H9 (cell line): ENCODE results near the gene FHIT. TPM values are rescaled to one million over a fixed set of nuclear protein-coding genes. Genes with fewer than 3 reads are reported as not detected.

Experiments
- DNase-seq: peaks from one replicate; pipeline ENCODE4 v3.0.0-alpha.2; 2017
- H2AFZ ChIP-seq: one replicate; pipeline ENCODE4 v1.6.1; 2013; ENCODE audit warnings: mild to moderate bottlenecking, low read length, control low read depth, moderate library complexity
- H2AK5ac ChIP-seq: 2 replicates; pipeline ENCODE4 v1.6.1; 2013; ENCODE audit warnings: low read length, control low read depth, mixed read lengths; ENCODE audit not compliant: insufficient read length
- H2BK120ac ChIP-seq: one replicate; pipeline ENCODE4 v1.6.1; 2013; ENCODE audit warnings: low read depth, mild to moderate bottlenecking, low read length, control low read depth, inconsistent platforms; ENCODE audit not compliant: poor library complexity, severe bottlenecking
- H2BK12ac ChIP-seq: 2 replicates; pipeline ENCODE4 v1.6.1; 2013; ENCODE audit warnings: low read length, control low read depth, mixed read lengths, low read depth; ENCODE audit not compliant: insufficient read length
- H2BK15ac ChIP-seq: 2 replicates; pipeline ENCODE4 v1.6.1; 2013; ENCODE audit warnings: low read depth, low read length, control low read depth
- H2BK20ac ChIP-seq: one replicate; pipeline ENCODE4 v1.6.1; 2013; ENCODE audit warnings: low read depth, mild to moderate bottlenecking, low read length, control low read depth, inconsistent platforms; ENCODE audit not compliant: poor library complexity, severe bottlenecking
- H2BK5ac ChIP-seq: 2 replicates; pipeline ENCODE4 v1.6.1; 2013; ENCODE audit warnings: low read length, control low read depth, mixed read lengths; ENCODE audit not compliant: insufficient read length
- H3K14ac ChIP-seq: 2 replicates; pipeline ENCODE4 v1.6.1; 2013; ENCODE audit warnings: low read length, control low read depth; ENCODE audit not compliant: insufficient read depth
- H3K18ac ChIP-seq: 2 replicates; pipeline ENCODE4 v1.6.1; 2013; ENCODE audit warnings: low read depth, mild to moderate bottlenecking, mixed read lengths, low read length, control low read depth; ENCODE audit not compliant: insufficient read length
- H3K23ac ChIP-seq: 2 replicates; pipeline ENCODE4 v1.6.1; 2013; ENCODE audit warnings: low read length, control low read depth, mixed read lengths, low read depth; ENCODE audit not compliant: insufficient read length
- H3K23me2 ChIP-seq: 2 replicates; pipeline ENCODE4 v1.6.1; 2013; ENCODE audit warnings: low read depth, mild to moderate bottlenecking, mixed read lengths, low read length, control low read depth; ENCODE audit not compliant: insufficient read length, poor library complexity, severe bottlenecking
- H3K27ac ChIP-seq: 2 replicates; pipeline ENCODE4 v1.5.1; 2013; ENCODE audit warnings: low read length, control low read depth, mixed read lengths, low read depth; ENCODE audit not compliant: insufficient read length
- H3K27me3 ChIP-seq: 2 replicates; pipeline ENCODE4 v1.6.1; 2013; ENCODE audit warnings: low read length, control low read depth, inconsistent platforms; ENCODE audit not compliant: insufficient read depth
- H3K4ac ChIP-seq: 2 replicates; pipeline ENCODE4 v1.6.1; 2013; ENCODE audit warnings: low read depth, mild to moderate bottlenecking, control low read depth, inconsistent platforms, low read length, moderate library complexity
- H3K4me1 ChIP-seq: 2 replicates; pipeline ENCODE4 v1.6.1; 2013; ENCODE audit warnings: low read length, control low read depth, inconsistent platforms; ENCODE audit not compliant: insufficient read depth
- H3K4me2 ChIP-seq: 2 replicates; pipeline ENCODE4 v1.6.1; 2013; ENCODE audit warnings: low read length, control low read depth, mixed read lengths; ENCODE audit not compliant: insufficient read length, insufficient read depth
- H3K56ac ChIP-seq: 2 replicates; pipeline ENCODE4 v1.6.1; 2013; ENCODE audit warnings: low read depth, mild to moderate bottlenecking, mixed read lengths, low read length, control low read depth; ENCODE audit not compliant: insufficient read length
- H3K79me1 ChIP-seq: 2 replicates; pipeline ENCODE4 v1.6.1; 2013; ENCODE audit warnings: low read depth, mild to moderate bottlenecking, moderate library complexity, low read length, control low read depth, inconsistent platforms; ENCODE audit not compliant: insufficient read depth, poor library complexity, severe bottlenecking
- H3K79me2 ChIP-seq: 2 replicates; pipeline ENCODE4 v1.6.1; 2013; ENCODE audit warnings: low read length, control low read depth, inconsistent platforms; ENCODE audit not compliant: insufficient read depth
- H3K9ac ChIP-seq: 2 replicates; pipeline ENCODE4 v1.6.1; 2013; ENCODE audit warnings: low read length, control low read depth, mixed read lengths; ENCODE audit not compliant: insufficient read length; ENCODE audit errors: extremely low read depth
- H3K9me3 ChIP-seq: one replicate; pipeline ENCODE4 v1.6.1; 2013; ENCODE audit warnings: low read depth, low read length, inconsistent platforms; ENCODE audit not compliant: control insufficient read depth
- H3T11ph ChIP-seq: one replicate; pipeline ENCODE4 v1.6.1; 2013; ENCODE audit warnings: mild to moderate bottlenecking, low read length, control low read depth, inconsistent platforms
- H4K20me1 ChIP-seq: one replicate; pipeline ENCODE4 v1.6.1; 2013; ENCODE audit not compliant: control insufficient read depth, insufficient read length, insufficient read depth
- H4K5ac ChIP-seq: 2 replicates; pipeline ENCODE4 v1.6.1; 2013; ENCODE audit warnings: low read depth, mild to moderate bottlenecking, mixed read lengths, low read length, control low read depth; ENCODE audit not compliant: insufficient read length
- H4K8ac ChIP-seq: replicated peaks from 2 replicates; pipeline ENCODE4 v1.6.1; 2013; ENCODE audit warnings: low read length, control low read depth, mixed read lengths, low read depth; ENCODE audit not compliant: insufficient read length
- H4K91ac ChIP-seq: 2 replicates; pipeline ENCODE4 v1.6.1; 2013; ENCODE audit warnings: low read depth, mild to moderate bottlenecking, moderate library complexity, mixed read lengths, low read length, control low read depth; ENCODE audit not compliant: insufficient read length
- H3K27ac Mint-ChIP-seq, 3 experiments: 2 replicates in 2 of 3; 3 replicates in 1 of 3; pipeline ENCODE4 v1.8.0; 2020 to 2021; ENCODE audit warnings: mixed read lengths in 3 of 3, mild to moderate bottlenecking in 1 of 3, moderate library complexity in 1 of 3
- H3K27me3 Mint-ChIP-seq: 2 replicates; pipeline ENCODE4 v1.8.0; 2021; ENCODE audit warnings: low read depth, mild to moderate bottlenecking, moderate library complexity, mixed read lengths
- H3K36me3 Mint-ChIP-seq, 3 experiments: 2 replicates in 2 of 3; 3 replicates in 1 of 3; pipeline ENCODE4 v1.8.0; 2020 to 2021; ENCODE audit warnings: low read depth in 3 of 3, mixed read lengths in 3 of 3; ENCODE audit not compliant: insufficient read depth in 1 of 3
- H3K4me1 Mint-ChIP-seq, 2 experiments: 2 replicates each; pipeline ENCODE4 v1.8.0; 2020; ENCODE audit warnings: mixed read lengths in 2 of 2
- H3K4me3 Mint-ChIP-seq, 2 experiments: 2 replicates in 1 of 2; 3 replicates in 1 of 2; pipeline ENCODE4 v1.8.0; 2020 to 2021; ENCODE audit warnings: mild to moderate bottlenecking in 2 of 2, mixed read lengths in 2 of 2, moderate library complexity in 1 of 2
- H3K9me3 Mint-ChIP-seq, 2 experiments: 2 replicates in 1 of 2; 3 replicates in 1 of 2; pipeline ENCODE4 v1.8.0; 2020; ENCODE audit warnings: mild to moderate bottlenecking in 2 of 2, mixed read lengths in 2 of 2, moderate library complexity in 1 of 2
- WGBS: extraction: QIAGEN DNeasy Blood & Tissue Kit; methylation state at CpG from one replicate; pipeline ENCODE4 v1.1.7; 2013; ENCODE audit warnings: missing lambda C conversion rate, low lambda C conversion rate, mixed read lengths; ENCODE audit not compliant: insufficient read length; ENCODE audit errors: extremely low coverage; 5-methylcytosine and 5-hydroxymethylcytosine counted together
- total RNA-seq: library from RNA; stranded (reverse); gene quantifications from 2 replicates; pipeline ENCODE4 v1.2.1, GENCODE V29; 2021
- TF ChIP-seq, protein P1 (sequence below): fragments of 200-600 bp; sonication (generic); conservative IDR thresholded peaks from 3 replicates; pipeline ENCODE4 v1.8.0; 2021; ENCODE audit warnings: antibody characterized with exemption, mild to moderate bottlenecking

Gene FHIT
- total RNA-seq, 1 experiment from 2014 or later, result 3.0 TPM

DNA sequence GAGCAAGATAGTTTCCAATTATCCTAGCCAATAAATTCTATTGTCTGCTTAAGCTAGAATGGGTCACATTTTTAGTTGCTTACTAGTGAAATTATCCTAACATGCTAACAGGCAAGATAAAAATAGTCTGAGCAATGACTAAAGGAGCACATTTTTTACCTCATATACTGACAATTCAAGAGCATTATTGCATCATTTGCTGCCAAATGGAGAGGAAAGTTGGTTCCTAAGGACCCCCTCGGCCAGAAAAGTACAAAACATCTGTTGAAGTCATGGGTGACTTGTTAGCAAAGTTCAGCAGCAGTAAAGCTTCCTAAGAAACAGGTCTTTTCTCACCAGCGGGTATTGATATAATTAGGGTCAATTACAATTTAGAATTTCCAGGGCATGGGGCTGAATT lies 1001.0 kb downstream of the FHIT start:
- Histone ChIP-seq H3K23me2 (no peaks in the 10 kb centered on the region), H4K8ac (no peak overlapping the region), H3K4me1 (no peaks in the 10 kb centered on the region), H3T11ph (no peak overlapping the region), H3K23ac (no peak overlapping the region), H2BK15ac (no peak overlapping the region), H3K14ac (no peak overlapping the region), H2BK5ac (no peak overlapping the region), H3K18ac (no peak overlapping the region), H2BK120ac (no peak overlapping the region), H3K79me2 (no peaks in the 10 kb centered on the region), H3K9me3 (no peaks in the 10 kb centered on the region), H3K27ac (no peak overlapping the region), H4K5ac (no peak overlapping the region), H3K27me3 (no peaks in the 10 kb centered on the region), H2BK20ac (no peak overlapping the region), H3K79me1 (no peaks in the 10 kb centered on the region), H3K4me2 (no peak overlapping the region), H4K20me1 (no peaks in the 10 kb centered on the region), H2AK5ac (no peak overlapping the region), H3K4ac (no peak overlapping the region), H4K91ac (no peak overlapping the region), H3K56ac (no peak overlapping the region), H2BK12ac (no peak overlapping the region), H3K9ac (no peak overlapping the region), H2AFZ (no peak overlapping the region)
- no peak for DNase-seq
- peaks cover 0 to 6% (median 6%) of the 10 kb centered on the region in 3 experiments; a peak in 3 of 7 replicates for H3K36me3 Mint-ChIP-seq
- no peaks in the 10 kb centered on the region for H3K4me1 Mint-ChIP-seq
- TF ChIP-seq, protein P1, sequence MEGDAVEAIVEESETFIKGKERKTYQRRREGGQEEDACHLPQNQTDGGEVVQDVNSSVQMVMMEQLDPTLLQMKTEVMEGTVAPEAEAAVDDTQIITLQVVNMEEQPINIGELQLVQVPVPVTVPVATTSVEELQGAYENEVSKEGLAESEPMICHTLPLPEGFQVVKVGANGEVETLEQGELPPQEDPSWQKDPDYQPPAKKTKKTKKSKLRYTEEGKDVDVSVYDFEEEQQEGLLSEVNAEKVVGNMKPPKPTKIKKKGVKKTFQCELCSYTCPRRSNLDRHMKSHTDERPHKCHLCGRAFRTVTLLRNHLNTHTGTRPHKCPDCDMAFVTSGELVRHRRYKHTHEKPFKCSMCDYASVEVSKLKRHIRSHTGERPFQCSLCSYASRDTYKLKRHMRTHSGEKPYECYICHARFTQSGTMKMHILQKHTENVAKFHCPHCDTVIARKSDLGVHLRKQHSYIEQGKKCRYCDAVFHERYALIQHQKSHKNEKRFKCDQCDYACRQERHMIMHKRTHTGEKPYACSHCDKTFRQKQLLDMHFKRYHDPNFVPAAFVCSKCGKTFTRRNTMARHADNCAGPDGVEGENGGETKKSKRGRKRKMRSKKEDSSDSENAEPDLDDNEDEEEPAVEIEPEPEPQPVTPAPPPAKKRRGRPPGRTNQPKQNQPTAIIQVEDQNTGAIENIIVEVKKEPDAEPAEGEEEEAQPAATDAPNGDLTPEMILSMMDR, result no peak
- no peak overlapping the region for H3K27ac Mint-ChIP-seq
- peaks cover 8 to 13% of the 10 kb centered on the region in 2 experiments; a peak in 4 of 5 replicates for H3K9me3 Mint-ChIP-seq
- H3K4me3 Mint-ChIP-seq, result no peak overlapping the region
- H3K27me3 Mint-ChIP-seq, result no peaks in the 10 kb centered on the region
- WGBS, result no CpG with 5 or more reads among the region's 2 CpGs
